Breast epithelium (tissue), 3 donors: ENCODE results near the gene PFN4.

ENCODE experiments used
- POLR2A ChIP-seq: fragments of 450-650 bp; IDR thresholded peaks from one replicate; pipeline ENCODE4 v1.6.1; 2016; ENCODE audit warnings: antibody characterized with exemption, mild to moderate bottlenecking, moderate library complexity
- TF ChIP-seq, protein P1 (sequence below), 3 donors: fragments of 450-650 bp; IDR thresholded peaks; one replicate each; pipeline ENCODE4 v1.5.1; 2016 to 2017; ENCODE audit warnings: antibody characterized with exemption in 3 of 3, mild to moderate bottlenecking in 3 of 3, moderate library complexity in 3 of 3

DNA sequence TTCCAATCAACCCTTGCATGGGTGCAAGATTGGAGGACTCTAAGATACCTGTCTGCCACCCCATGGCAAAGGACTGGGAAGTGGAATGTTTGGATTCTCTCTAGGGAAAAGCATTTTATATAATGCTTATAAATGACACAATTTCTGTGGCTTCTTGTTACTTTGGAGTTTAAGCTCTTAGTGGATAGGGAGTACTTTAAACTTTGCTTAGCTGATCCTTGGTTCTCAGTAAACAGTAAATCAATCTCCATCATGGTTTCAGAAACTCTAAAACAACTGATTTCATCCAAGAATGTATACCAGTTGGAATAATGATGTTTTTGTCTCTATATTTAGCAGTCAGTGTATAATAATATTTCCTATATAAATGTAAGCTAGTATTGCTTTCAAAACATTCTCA, 37.6 kb upstream of the PFN4 start:
- TF ChIP-seq, protein P1, sequence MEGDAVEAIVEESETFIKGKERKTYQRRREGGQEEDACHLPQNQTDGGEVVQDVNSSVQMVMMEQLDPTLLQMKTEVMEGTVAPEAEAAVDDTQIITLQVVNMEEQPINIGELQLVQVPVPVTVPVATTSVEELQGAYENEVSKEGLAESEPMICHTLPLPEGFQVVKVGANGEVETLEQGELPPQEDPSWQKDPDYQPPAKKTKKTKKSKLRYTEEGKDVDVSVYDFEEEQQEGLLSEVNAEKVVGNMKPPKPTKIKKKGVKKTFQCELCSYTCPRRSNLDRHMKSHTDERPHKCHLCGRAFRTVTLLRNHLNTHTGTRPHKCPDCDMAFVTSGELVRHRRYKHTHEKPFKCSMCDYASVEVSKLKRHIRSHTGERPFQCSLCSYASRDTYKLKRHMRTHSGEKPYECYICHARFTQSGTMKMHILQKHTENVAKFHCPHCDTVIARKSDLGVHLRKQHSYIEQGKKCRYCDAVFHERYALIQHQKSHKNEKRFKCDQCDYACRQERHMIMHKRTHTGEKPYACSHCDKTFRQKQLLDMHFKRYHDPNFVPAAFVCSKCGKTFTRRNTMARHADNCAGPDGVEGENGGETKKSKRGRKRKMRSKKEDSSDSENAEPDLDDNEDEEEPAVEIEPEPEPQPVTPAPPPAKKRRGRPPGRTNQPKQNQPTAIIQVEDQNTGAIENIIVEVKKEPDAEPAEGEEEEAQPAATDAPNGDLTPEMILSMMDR (IDR thresholded peaks at IDR 0.05) = no peak
- no peak for TF ChIP-seq POLR2A
